Measurements from ENCODE around the gene PATJ.

PATJ gene

GRCh38 chr1:62057641-62058290, 315.5 kb downstream of the PATJ start:
- DNase-seq (ENCODE audit: low read depth, low spot score) = no peak

GRCh38 chr1:62058956-62059355, 316.7 kb downstream of the PATJ start:
- Histone ChIP-seq H3K9me3 (ENCODE audit: low read depth, low read length) (peaks cover 4% of the 10 kb centered on the region; the same call in 1 of the 2 replicates), H3K27ac (no peak overlapping the region), H3K36me3 (ENCODE audit: insufficient read depth, low read length) (no peaks in the 10 kb centered on the region), H3K9ac (ENCODE audit: insufficient read length) (no peak overlapping the region), H3K4me3 (no peak overlapping the region)
- no peak for DNase-seq (ENCODE audit: low read depth, low spot score)
- TF ChIP-seq EZH2 (IDR thresholded peaks at IDR 0.05) (no peak), FOXP2 (optimal IDR thresholded peaks at IDR 0.05; ENCODE audit: control extremely low read depth, extremely low read length, insufficient read depth) (no peak), POLR2AphosphoS5 (IDR thresholded peaks at IDR 0.05; ENCODE audit: borderline replicate concordance, low read depth, low read length) (no peak)

More at GRCh38 chr1:62057641-62058290, 315.5 kb downstream of the PATJ start:
- no peak for TF ChIP-seq POLR2AphosphoS5 (IDR thresholded peaks at IDR 0.05; ENCODE audit: borderline replicate concordance, low read depth, low read length)
- no peak for TF ChIP-seq EZH2 (IDR thresholded peaks at IDR 0.05)
- no peak for TF ChIP-seq FOXP2 (optimal IDR thresholded peaks at IDR 0.05; ENCODE audit: control extremely low read depth, extremely low read length, insufficient read depth)
- no peak overlapping the region for H3K9ac ChIP-seq (ENCODE audit: insufficient read length)
- H3K9me3 ChIP-seq (ENCODE audit: low read depth, low read length) = no peaks in the 10 kb centered on the region
- H3K36me3 ChIP-seq (ENCODE audit: insufficient read depth, low read length) = no peaks in the 10 kb centered on the region
- no peak overlapping the region for H3K27ac ChIP-seq
- H3K4me3 ChIP-seq = no peak overlapping the region

- Histone ChIP-seq H3K36me3 (ENCODE audit: insufficient read depth, low read length) (no peaks in the 10 kb centered on the region), H3K9me3 (ENCODE audit: low read depth, low read length) (peaks cover 4% of the 10 kb centered on the region; the same call in 1 of the 2 replicates), H3K27ac (peak overlapping the region; percentile 16; the same call in 1 of the 2 replicates), H3K9ac (ENCODE audit: insufficient read length) (no peak overlapping the region), H3K4me3 (no peak overlapping the region)
- peak; percentile 60 for DNase-seq (ENCODE audit: low read depth, low spot score)
- TF ChIP-seq POLR2AphosphoS5 (IDR thresholded peaks at IDR 0.05; ENCODE audit: borderline replicate concordance, low read depth, low read length) (peak; percentile 59; the same call in 1 of the 2 replicates), EZH2 (IDR thresholded peaks at IDR 0.05) (no peak)
Observed at GRCh38 chr1:62062087-62062486, 319.8 kb downstream of the PATJ start.

DNA sequence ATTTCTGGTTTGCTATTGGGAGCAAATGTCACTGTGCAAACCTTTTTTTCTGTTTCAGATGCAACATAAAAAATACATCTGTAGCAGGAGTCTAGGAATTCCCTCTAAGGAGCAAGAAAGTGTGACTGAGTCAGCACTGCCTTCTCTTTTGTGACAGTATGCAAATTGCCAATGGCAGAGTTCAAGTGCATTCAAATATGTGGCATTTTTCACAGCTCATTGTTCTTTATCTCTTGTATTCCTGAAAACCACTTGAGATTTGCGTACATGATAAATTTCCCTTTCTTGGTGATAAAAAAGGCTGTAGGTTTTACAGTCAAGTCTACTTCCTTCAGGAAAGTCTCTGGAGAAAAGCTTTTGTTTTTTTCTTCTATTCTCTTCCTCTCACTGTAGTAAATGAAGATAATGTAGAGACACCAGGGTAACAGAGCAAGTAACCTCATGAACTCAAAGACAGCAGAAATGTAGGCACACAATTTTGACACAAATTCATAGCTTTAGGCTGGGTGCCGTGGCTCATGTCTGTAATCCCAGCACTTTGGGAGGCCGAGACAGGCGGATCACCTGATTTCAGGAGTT, 322.6 kb downstream of the PATJ start:
- Histone ChIP-seq H3K9ac (ENCODE audit: insufficient read length) (no peak overlapping the region), H3K36me3 (ENCODE audit: insufficient read depth, low read length) (no peaks in the 10 kb centered on the region), H3K4me3 (no peak overlapping the region), H3K27ac (no peak overlapping the region), H3K9me3 (ENCODE audit: low read depth, low read length) (peaks cover 4% of the 10 kb centered on the region; the same call in 1 of the 2 replicates)
- no peak for DNase-seq (ENCODE audit: low read depth, low spot score)
- no peak for TF ChIP-seq FOXP2 (optimal IDR thresholded peaks at IDR 0.05; ENCODE audit: control extremely low read depth, extremely low read length, insufficient read depth)
- TF ChIP-seq EZH2 (IDR thresholded peaks at IDR 0.05) = no peak
- TF ChIP-seq POLR2AphosphoS5 (IDR thresholded peaks at IDR 0.05; ENCODE audit: borderline replicate concordance, low read depth, low read length) = no peak

- H3K4me3 ChIP-seq = no peak overlapping the region
- H3K9ac ChIP-seq (ENCODE audit: insufficient read length) = no peak overlapping the region
- no peaks in the 10 kb centered on the region for H3K36me3 ChIP-seq (ENCODE audit: insufficient read depth, low read length)
- peaks cover 4% of the 10 kb centered on the region; the same call in 1 of the 2 replicates for H3K9me3 ChIP-seq (ENCODE audit: low read depth, low read length)
- no peak for TF ChIP-seq FOXP2 (optimal IDR thresholded peaks at IDR 0.05; ENCODE audit: control extremely low read depth, extremely low read length, insufficient read depth)
- TF ChIP-seq POLR2AphosphoS5 (IDR thresholded peaks at IDR 0.05; ENCODE audit: borderline replicate concordance, low read depth, low read length) = no peak
- no peak for TF ChIP-seq EZH2 (IDR thresholded peaks at IDR 0.05)
- DNase-seq (ENCODE audit: low read depth, low spot score) = no peak
- H3K27ac ChIP-seq = no peak overlapping the region
Observed at GRCh38 chr1:62066713-62067112, 324.4 kb downstream of the PATJ start.

GRCh38 chr1:62068416-62068843, 326.1 kb downstream of the PATJ start:
- no peak overlapping the region for H3K27ac ChIP-seq
- H3K36me3 ChIP-seq (ENCODE audit: insufficient read depth, low read length) = no peaks in the 10 kb centered on the region
- no peak for TF ChIP-seq EZH2 (IDR thresholded peaks at IDR 0.05)
- no peak for TF ChIP-seq POLR2AphosphoS5 (IDR thresholded peaks at IDR 0.05; ENCODE audit: borderline replicate concordance, low read depth, low read length)
- TF ChIP-seq FOXP2 (optimal IDR thresholded peaks at IDR 0.05; ENCODE audit: control extremely low read depth, extremely low read length, insufficient read depth) = no peak
- DNase-seq (ENCODE audit: low read depth, low spot score) = no peak
- no peak overlapping the region for H3K9ac ChIP-seq (ENCODE audit: insufficient read length)
- H3K9me3 ChIP-seq (ENCODE audit: low read depth, low read length) = no peaks in the 10 kb centered on the region
- H3K4me3 ChIP-seq = no peak overlapping the region

- Histone ChIP-seq H3K9ac (ENCODE audit: insufficient read length) (no peak overlapping the region), H3K4me3 (no peak overlapping the region), H3K27ac (no peak overlapping the region), H3K36me3 (ENCODE audit: insufficient read depth, low read length) (no peaks in the 10 kb centered on the region), H3K9me3 (ENCODE audit: low read depth, low read length) (no peaks in the 10 kb centered on the region)
- TF ChIP-seq POLR2AphosphoS5 (IDR thresholded peaks at IDR 0.05; ENCODE audit: borderline replicate concordance, low read depth, low read length) (no peak), FOXP2 (optimal IDR thresholded peaks at IDR 0.05; ENCODE audit: control extremely low read depth, extremely low read length, insufficient read depth) (no peak), EZH2 (IDR thresholded peaks at IDR 0.05) (no peak)
- no peak for DNase-seq (ENCODE audit: low read depth, low spot score)
Observed at GRCh38 chr1:62068978-62069377, 326.7 kb downstream of the PATJ start.

DNA sequence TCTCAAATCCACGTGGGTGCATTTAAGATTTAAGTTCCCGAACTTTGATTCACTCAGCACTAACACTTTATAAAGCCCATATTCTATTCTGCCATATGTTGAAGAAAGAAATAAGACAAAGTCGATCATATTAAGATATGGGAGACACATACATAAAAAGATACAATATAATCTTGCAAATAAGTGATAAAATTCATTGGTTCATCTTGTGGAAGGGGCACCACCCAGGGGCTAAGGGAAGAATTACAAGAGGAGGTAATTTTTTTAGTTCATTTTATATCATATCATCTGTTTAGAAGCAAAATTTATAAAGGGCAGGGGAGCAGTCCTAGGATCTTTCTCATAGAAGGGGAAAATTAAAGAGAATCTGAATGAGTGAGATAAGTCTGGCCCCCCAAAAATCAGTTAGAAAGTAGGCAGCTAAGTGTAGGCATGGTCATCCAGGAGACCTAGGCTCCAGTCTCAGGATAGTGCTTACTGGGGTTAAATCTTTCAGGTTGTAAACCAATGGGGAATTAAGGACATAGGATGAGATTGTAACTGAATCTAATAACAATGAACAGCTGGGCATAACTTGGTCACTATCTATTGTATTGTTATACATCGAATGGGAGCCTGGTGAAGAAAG, 328.2 kb downstream of the PATJ start:
- Histone ChIP-seq H3K27ac (no peak overlapping the region), H3K4me3 (no peak overlapping the region), H3K9ac (ENCODE audit: insufficient read length) (no peak overlapping the region), H3K36me3 (ENCODE audit: insufficient read depth, low read length) (no peaks in the 10 kb centered on the region), H3K9me3 (ENCODE audit: low read depth, low read length) (no peaks in the 10 kb centered on the region)
- TF ChIP-seq POLR2AphosphoS5 (IDR thresholded peaks at IDR 0.05; ENCODE audit: borderline replicate concordance, low read depth, low read length) = no peak
- TF ChIP-seq FOXP2 (optimal IDR thresholded peaks at IDR 0.05; ENCODE audit: control extremely low read depth, extremely low read length, insufficient read depth) = no peak
- no peak for TF ChIP-seq EZH2 (IDR thresholded peaks at IDR 0.05)
- DNase-seq (ENCODE audit: low read depth, low spot score) = no peak
